Measurements from ENCODE around the gene RBPJ. TPM values are rescaled to one million over a fixed set of nuclear protein-coding genes. Genes with fewer than 3 reads are reported as not detected.

The RBPJ gene
- total RNA-seq, 2 experiments from 2014 or later = 64.1 to 72.3 TPM

- Mint-ChIP-seq H3K36me3 (ENCODE audit: low read depth) (no peaks in the 10 kb centered on the region), H3K4me3 (no peak overlapping the region), H3K4me1 (ENCODE audit: low read depth) (no peaks in the 10 kb centered on the region), H3K9me3 (no peaks in the 10 kb centered on the region), H3K27me3 (no peaks in the 10 kb centered on the region), H3K27ac (no peak overlapping the region)
- no peaks in the 10 kb centered on the region for H3K36me3 ChIP-seq (ENCODE audit: insufficient read depth, low read length)
- H3K27ac ChIP-seq (ENCODE audit: low read depth in 1 of 2, low read length in 2 of 2) = no peak overlapping the region
- POLR2A ChIA-PET = no interaction called here
- DNase-seq = no peak
- TF ChIP-seq CTCF (IDR thresholded peaks at IDR 0.05) = no peak
- H3K27me3 ChIP-seq (ENCODE audit: control insufficient read depth in 1 of 2, insufficient read depth in 2 of 2, low read length in 2 of 2) = peaks cover 0 to 4% of the 10 kb centered on the region in 2 experiments
- no peaks in the 10 kb centered on the region for H3K4me1 ChIP-seq (ENCODE audit: insufficient read depth, low read length)
- CTCF ChIA-PET = no interaction called here
- intact Hi-C loops (cut with DNase I, micrococcal nuclease) = no loop called here
- H3K4me3 ChIP-seq (ENCODE audit: low read length) = no peak overlapping the region
- no peak for ATAC-seq (ENCODE audit: poor library complexity)
- H3K9me3 ChIP-seq (ENCODE audit: control insufficient read depth in 1 of 2, insufficient read depth in 1 of 2, low read length in 2 of 2) = no peaks in the 10 kb centered on the region
Observed at GRCh38 chr4:26475716-26476115, 154.9 kb downstream of the RBPJ start.

GRCh38 chr4:26476545-26476944 lies 155.7 kb downstream of the RBPJ start:
- Mint-ChIP-seq H3K4me3 (no peak overlapping the region), H3K4me1 (ENCODE audit: low read depth) (no peaks in the 10 kb centered on the region), H3K36me3 (ENCODE audit: low read depth) (no peaks in the 10 kb centered on the region), H3K27me3 (no peaks in the 10 kb centered on the region), H3K27ac (no peak overlapping the region), H3K9me3 (no peaks in the 10 kb centered on the region)
- Histone ChIP-seq H3K9me3 (ENCODE audit: control insufficient read depth in 1 of 2, insufficient read depth in 1 of 2, low read length in 2 of 2) (peaks cover 0 to 2% of the 10 kb centered on the region in 2 experiments), H3K27ac (ENCODE audit: low read depth in 1 of 2, low read length in 2 of 2) (no peak overlapping the region), H3K36me3 (ENCODE audit: insufficient read depth, low read length) (no peaks in the 10 kb centered on the region), H3K4me1 (ENCODE audit: insufficient read depth, low read length) (no peaks in the 10 kb centered on the region), H3K4me3 (ENCODE audit: low read length) (no peak overlapping the region), H3K27me3 (ENCODE audit: control insufficient read depth in 1 of 2, insufficient read depth in 2 of 2, low read length in 2 of 2) (peaks cover 0 to 4% of the 10 kb centered on the region in 2 experiments)
- TF ChIP-seq CTCF (IDR thresholded peaks at IDR 0.05) = no peak
- ATAC-seq (ENCODE audit: poor library complexity) (no peak), DNase-seq (no peak)
- intact Hi-C loops (cut with DNase I, micrococcal nuclease) = no loop called here
- POLR2A ChIA-PET = no interaction called here
- CTCF ChIA-PET = no interaction called here

- H3K27me3 Mint-ChIP-seq = no peaks in the 10 kb centered on the region
- no peak overlapping the region for H3K4me3 Mint-ChIP-seq
- H3K4me3 ChIP-seq (ENCODE audit: low read length) = no peak overlapping the region
- no peak overlapping the region for H3K27ac ChIP-seq (ENCODE audit: low read depth in 1 of 2, low read length in 2 of 2)
- TF ChIP-seq CTCF (IDR thresholded peaks at IDR 0.05) = no peak
- no peaks in the 10 kb centered on the region for H3K4me1 ChIP-seq (ENCODE audit: insufficient read depth, low read length)
- no peak overlapping the region for H3K27ac Mint-ChIP-seq
- H3K36me3 Mint-ChIP-seq (ENCODE audit: low read depth) = no peaks in the 10 kb centered on the region
- peaks cover 0 to 7% of the 10 kb centered on the region in 2 experiments for H3K9me3 ChIP-seq (ENCODE audit: control insufficient read depth in 1 of 2, insufficient read depth in 1 of 2, low read length in 2 of 2)
- no peaks in the 10 kb centered on the region for H3K27me3 ChIP-seq (ENCODE audit: control insufficient read depth in 1 of 2, insufficient read depth in 2 of 2, low read length in 2 of 2)
- no peaks in the 10 kb centered on the region for H3K4me1 Mint-ChIP-seq (ENCODE audit: low read depth)
- intact Hi-C loops (cut with DNase I, micrococcal nuclease) = no loop called here
- ChIA-PET CTCF (no interaction called here), POLR2A (no interaction called here)
- H3K36me3 ChIP-seq (ENCODE audit: insufficient read depth, low read length) = no peaks in the 10 kb centered on the region
- DNase-seq = no peak
- no peak for ATAC-seq (ENCODE audit: poor library complexity)
- H3K9me3 Mint-ChIP-seq = no peaks in the 10 kb centered on the region
Observed at GRCh38 chr4:26478330-26478729, 157.5 kb downstream of the RBPJ start.
